Mucosa of stomach (tissue), 1 donor: ENCODE results near the gene PTBP3.
"Not testable (repeated sequence)": the region's sequence is repeated elsewhere in the genome, so short reads cannot be mapped to it uniquely, and the experiment has no call there.

Experiments used
- H3K27me3 ChIP-seq: one replicate; pipeline ENCODE4 v1.7.0; 2013; ENCODE audit warnings: mild to moderate bottlenecking, low read length; ENCODE audit not compliant: control insufficient read depth, insufficient read depth
- H3K36me3 ChIP-seq: one replicate; pipeline ENCODE4 v1.7.0; 2013; ENCODE audit warnings: low read length; ENCODE audit not compliant: control insufficient read depth, insufficient read depth
- H3K4me1 ChIP-seq: one replicate; pipeline ENCODE4 v1.7.0; 2013; ENCODE audit warnings: mild to moderate bottlenecking, low read length; ENCODE audit not compliant: control insufficient read depth, insufficient read depth
- H3K4me3 ChIP-seq: one replicate; pipeline ENCODE4 v1.7.0; 2013; ENCODE audit warnings: low read length
- H3K9ac ChIP-seq: one replicate; pipeline ENCODE4 v1.7.0; 2013; ENCODE audit warnings: mild to moderate bottlenecking, low read length, moderate library complexity
- H3K9me3 ChIP-seq: one replicate; pipeline ENCODE4 v1.7.0; 2013; ENCODE audit warnings: mild to moderate bottlenecking, low read length, moderate library complexity; ENCODE audit not compliant: control insufficient read depth
- donor health status: Pancreatic carcinoma.

Gene PTBP3

GRCh38 chr9:112374232-112374631 is 40.8 kb upstream of the PTBP3 start:
- H3K4me1 ChIP-seq = peaks cover 14% of the 10 kb centered on the region
- H3K36me3 ChIP-seq, H3K27me3 ChIP-seq, H3K9me3 ChIP-seq, H3K4me3 ChIP-seq, H3K9ac ChIP-seq: not testable (repeated sequence)

- not testable (repeated sequence) for H3K9ac ChIP-seq, H3K36me3 ChIP-seq, H3K27me3 ChIP-seq, H3K4me3 ChIP-seq, H3K9me3 ChIP-seq
- peaks cover 14% of the 10 kb centered on the region for H3K4me1 ChIP-seq
Observed at GRCh38 chr9:112373666-112374065, 40.2 kb upstream of the PTBP3 start.

- Histone ChIP-seq H3K9me3 (no peaks in the 10 kb centered on the region), H3K4me3 (no peak overlapping the region), H3K36me3 (no peaks in the 10 kb centered on the region), H3K9ac (no peak overlapping the region), H3K4me1 (no peaks in the 10 kb centered on the region), H3K27me3 (no peaks in the 10 kb centered on the region)
Observed at GRCh38 chr9:112371060-112371459, 37.6 kb upstream of the PTBP3 start.

- no peak overlapping the region for H3K9ac ChIP-seq
- no peaks in the 10 kb centered on the region for H3K27me3 ChIP-seq
- no peaks in the 10 kb centered on the region for H3K9me3 ChIP-seq
- H3K4me3 ChIP-seq = no peak overlapping the region
- no peaks in the 10 kb centered on the region for H3K36me3 ChIP-seq
- no peaks in the 10 kb centered on the region for H3K4me1 ChIP-seq
Observed at GRCh38 chr9:112369817-112370216, 36.4 kb upstream of the PTBP3 start.

GRCh38 chr9:112367465-112367864 is 34.0 kb upstream of the PTBP3 start:
- H3K36me3 ChIP-seq = no peaks in the 10 kb centered on the region
- no peaks in the 10 kb centered on the region for H3K9me3 ChIP-seq
- no peak overlapping the region for H3K9ac ChIP-seq
- no peak overlapping the region for H3K4me3 ChIP-seq
- no peaks in the 10 kb centered on the region for H3K27me3 ChIP-seq
- H3K4me1 ChIP-seq = no peaks in the 10 kb centered on the region

GRCh38 chr9:112366591-112366990 is 33.2 kb upstream of the PTBP3 start:
- no peaks in the 10 kb centered on the region for H3K9me3 ChIP-seq
- no peaks in the 10 kb centered on the region for H3K4me1 ChIP-seq
- no peaks in the 10 kb centered on the region for H3K36me3 ChIP-seq
- H3K27me3 ChIP-seq = no peaks in the 10 kb centered on the region
- no peak overlapping the region for H3K9ac ChIP-seq
- no peak overlapping the region for H3K4me3 ChIP-seq

- H3K4me3 ChIP-seq, H3K4me1 ChIP-seq, H3K9me3 ChIP-seq, H3K27me3 ChIP-seq, H3K36me3 ChIP-seq, H3K9ac ChIP-seq: not testable (repeated sequence)
Observed at GRCh38 chr9:112365257-112365656, 31.8 kb upstream of the PTBP3 start.

GRCh38 chr9:112364761-112365160 is 31.3 kb upstream of the PTBP3 start:
- no peaks in the 10 kb centered on the region for H3K4me1 ChIP-seq

GRCh38 chr9:112361601-112362000 is 28.2 kb upstream of the PTBP3 start:
- H3K36me3 ChIP-seq = no peaks in the 10 kb centered on the region
- no peaks in the 10 kb centered on the region for H3K9me3 ChIP-seq
- no peak overlapping the region for H3K4me3 ChIP-seq
- no peaks in the 10 kb centered on the region for H3K4me1 ChIP-seq
- no peaks in the 10 kb centered on the region for H3K27me3 ChIP-seq
- no peak overlapping the region for H3K9ac ChIP-seq

More at GRCh38 chr9:112364761-112365160, 31.3 kb upstream of the PTBP3 start:
- Histone ChIP-seq H3K9me3 (no peaks in the 10 kb centered on the region), H3K27me3 (no peaks in the 10 kb centered on the region), H3K4me3 (no peak overlapping the region), H3K36me3 (no peaks in the 10 kb centered on the region), H3K9ac (no peak overlapping the region)

GRCh38 chr9:112360047-112360804 is 26.8 kb upstream of the PTBP3 start:
- no peaks in the 10 kb centered on the region for H3K4me1 ChIP-seq
- H3K36me3 ChIP-seq = no peaks in the 10 kb centered on the region
- no peaks in the 10 kb centered on the region for H3K9me3 ChIP-seq
- no peak overlapping the region for H3K4me3 ChIP-seq
- H3K9ac ChIP-seq = no peak overlapping the region
- H3K27me3 ChIP-seq = no peaks in the 10 kb centered on the region

- Histone ChIP-seq H3K4me1 (no peaks in the 10 kb centered on the region), H3K4me3 (no peak overlapping the region), H3K36me3 (no peaks in the 10 kb centered on the region), H3K9ac (no peak overlapping the region), H3K27me3 (no peaks in the 10 kb centered on the region), H3K9me3 (no peaks in the 10 kb centered on the region)
Observed at GRCh38 chr9:112355427-112355897, 22.0 kb upstream of the PTBP3 start.

GRCh38 chr9:112354081-112354743 is 20.8 kb upstream of the PTBP3 start:
- Histone ChIP-seq H3K27me3 (no peaks in the 10 kb centered on the region), H3K36me3 (no peaks in the 10 kb centered on the region), H3K4me3 (no peak overlapping the region), H3K9ac (no peak overlapping the region), H3K9me3 (no peaks in the 10 kb centered on the region), H3K4me1 (no peaks in the 10 kb centered on the region)
